ENCODE data around the gene SORT1.
A peak's percentile ranks its signal among the peaks of the same experiment; 100 is the strongest.
"Not testable (repeated sequence)": the region's sequence is repeated elsewhere in the genome, so short reads cannot be mapped to it uniquely, and the experiment has no call there.

The SORT1 gene

GRCh38 chr1:109397581-109398342, at the start of gene SORT1:
SORT1 (minus strand) TSS chr1:109397918; CDS start chr1:109397892, 26 bp downstream.
- DNase-seq: peak; percentile 19 to 24

GRCh38 chr1:109445949-109446695, 48.4 kb upstream of the SORT1 start:
- DNase-seq: not testable (repeated sequence)

DNA sequence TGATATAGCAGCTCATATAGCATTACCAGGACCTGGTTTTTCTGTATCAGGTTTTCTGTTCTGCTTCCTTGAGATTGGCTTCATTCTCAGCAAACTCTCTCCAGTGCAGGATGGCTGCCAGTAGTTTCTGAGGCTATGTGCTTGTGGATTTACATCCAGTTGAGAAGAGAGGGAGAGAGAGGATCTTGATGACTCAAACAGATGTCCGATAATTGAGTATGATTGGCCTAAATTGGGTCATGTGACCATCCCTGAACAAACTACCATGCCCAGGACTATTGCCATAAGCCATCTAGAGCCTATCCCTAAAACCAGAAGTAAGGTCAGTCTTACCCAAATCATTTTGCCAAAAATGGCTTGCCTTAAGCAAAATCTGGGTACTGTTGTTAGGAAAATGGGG, 46.6 kb upstream of the SORT1 start:
- no peak for DNase-seq

GRCh38 chr1:109443476-109443875, 45.8 kb upstream of the SORT1 start:
- no peak for DNase-seq

- no peak for DNase-seq
Observed at GRCh38 chr1:109441069-109441468, 43.4 kb upstream of the SORT1 start.

DNA sequence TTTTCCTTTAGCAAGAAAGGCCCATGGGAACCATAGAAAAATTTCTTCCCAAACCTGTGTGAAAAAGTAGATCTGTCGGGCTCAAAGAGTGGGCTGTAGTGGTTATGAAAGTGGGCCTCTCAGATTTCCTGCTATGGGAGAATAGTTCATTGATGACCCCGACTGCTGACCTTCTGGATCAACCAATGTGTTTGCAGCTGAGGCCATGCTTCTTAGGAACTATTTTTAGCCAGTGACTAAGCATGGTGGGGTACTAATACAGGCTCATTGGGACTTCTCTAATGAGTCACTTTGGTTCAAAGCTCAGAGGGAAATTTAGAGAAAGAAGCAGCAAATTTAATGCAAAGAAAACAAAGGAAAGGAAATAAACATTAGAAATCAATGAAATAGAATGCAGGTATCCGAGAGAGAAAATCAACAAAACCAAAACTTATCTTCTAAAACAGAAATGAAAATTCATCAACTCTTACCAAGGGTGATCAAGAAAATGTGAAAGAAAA, 41.1 kb upstream of the SORT1 start:
- DNase-seq: no peak

DNA sequence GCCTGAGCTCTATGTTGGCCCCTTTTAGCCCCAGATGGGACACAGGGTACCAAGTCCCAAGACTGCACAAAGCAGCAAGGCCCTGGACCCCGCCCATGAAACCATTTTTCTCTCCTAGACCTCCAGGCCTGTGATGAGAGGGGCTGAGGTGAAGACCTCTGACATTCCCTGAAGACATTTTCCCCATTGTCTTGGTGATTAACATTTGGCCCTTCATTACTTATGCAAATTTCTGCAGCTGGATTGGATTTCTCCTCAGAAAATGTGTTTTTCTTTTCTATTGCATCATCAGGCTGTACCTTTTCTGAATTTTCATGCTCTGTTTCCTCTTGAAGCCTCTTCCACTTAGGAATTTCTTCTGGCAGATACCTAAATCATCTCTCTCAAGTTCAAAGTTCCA, 36.8 kb upstream of the SORT1 start:
- no peak for DNase-seq

- no peak for DNase-seq
Observed at GRCh38 chr1:109433322-109433721, 35.6 kb upstream of the SORT1 start.

DNA sequence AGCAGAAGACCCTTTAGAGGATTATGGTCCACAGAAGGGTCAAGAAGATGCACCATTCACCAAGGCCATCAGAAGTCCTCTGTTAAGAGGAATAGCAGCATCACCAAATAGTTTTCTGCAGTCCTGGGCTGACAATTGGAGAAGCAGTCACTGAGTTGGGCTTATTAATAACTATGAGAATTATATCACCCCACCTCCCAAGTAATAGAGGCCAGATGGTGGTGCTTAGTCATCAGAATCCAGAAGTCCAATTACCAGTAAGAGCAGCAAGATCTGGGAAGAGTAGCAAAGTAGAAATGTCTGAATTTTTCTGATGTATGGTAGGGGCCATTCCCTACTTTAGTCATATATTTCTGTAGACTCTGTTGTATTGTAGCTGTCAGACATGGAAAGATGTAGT, 34.6 kb upstream of the SORT1 start:
- DNase-seq: no peak

GRCh38 chr1:109427171-109427467, 29.4 kb upstream of the SORT1 start:
- DNase-seq: no peak

DNA sequence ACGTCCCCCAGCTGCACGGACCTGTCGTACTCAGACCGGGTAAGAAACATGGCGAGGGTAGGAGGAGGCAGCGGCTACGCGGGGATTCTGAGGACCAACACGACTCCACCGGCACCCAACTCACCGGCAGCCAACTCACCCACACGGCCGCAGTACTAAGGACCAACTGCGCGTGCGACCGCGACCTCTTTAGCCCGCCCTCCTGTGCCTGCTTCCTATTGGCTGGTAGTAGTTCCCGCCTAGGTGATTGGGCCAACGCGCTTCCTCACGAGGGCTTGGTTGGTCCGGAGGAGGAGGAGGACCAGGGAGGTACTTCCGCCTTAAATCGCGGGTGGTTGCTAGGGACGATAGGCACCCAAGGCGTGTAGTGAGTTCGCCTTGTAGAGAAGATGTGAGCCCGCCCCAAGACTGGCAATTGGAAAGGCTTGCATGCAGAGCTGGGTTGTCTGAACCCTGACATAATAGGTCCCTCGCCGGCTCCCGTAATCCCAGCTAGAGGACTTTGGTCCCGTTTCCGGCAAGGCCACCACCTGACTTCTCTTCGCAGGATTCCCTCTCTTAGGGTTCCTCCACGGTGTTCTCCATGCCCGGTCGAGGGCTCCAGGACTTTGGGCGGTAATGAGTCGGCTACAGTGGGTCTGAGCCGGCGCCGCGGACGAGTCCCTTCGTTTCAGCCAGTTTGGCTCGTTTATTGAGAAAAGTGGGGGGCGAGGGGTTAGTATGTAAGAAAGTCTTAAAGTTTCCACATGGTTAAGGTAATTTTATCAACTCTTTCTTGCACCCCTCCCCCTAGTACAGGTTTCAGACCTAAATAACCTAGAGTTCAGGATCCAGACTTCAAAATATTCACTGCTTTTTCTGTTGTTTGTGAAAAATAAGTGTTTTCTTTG, 28.8 kb upstream of the SORT1 start, which contains the start of gene PSMA5:
Gene PSMA5 (minus strand): TSS at position 168 of the 890 bp plus-strand sequence. CDS start 118 bp downstream, at position 50.
- DNase-seq: peak; percentile 92 to 94

GRCh38 chr1:109425391-109426280, 27.9 kb upstream of the SORT1 start:
- peak; percentile 54 for DNase-seq

DNA sequence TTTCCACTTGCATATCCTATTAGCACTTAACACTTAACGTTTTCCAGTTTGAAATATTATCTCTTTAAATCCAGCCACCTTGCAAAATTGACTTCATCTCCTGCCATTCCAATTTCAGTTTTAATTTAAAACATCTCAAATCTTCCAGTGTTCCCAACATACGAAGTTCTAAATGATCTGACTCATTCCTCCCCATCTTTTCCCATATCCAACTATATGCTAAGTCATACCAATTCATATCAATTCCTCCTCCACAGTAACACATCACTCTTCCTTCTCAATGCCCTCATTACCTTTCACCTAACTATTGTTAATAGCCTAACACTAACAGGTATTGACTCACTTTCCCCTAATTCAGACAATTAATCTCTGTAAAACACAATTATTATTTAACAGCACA, 25.8 kb upstream of the SORT1 start:
- no peak for DNase-seq

GRCh38 chr1:109412551-109412950, 14.8 kb upstream of the SORT1 start:
- DNase-seq: no peak

DNA sequence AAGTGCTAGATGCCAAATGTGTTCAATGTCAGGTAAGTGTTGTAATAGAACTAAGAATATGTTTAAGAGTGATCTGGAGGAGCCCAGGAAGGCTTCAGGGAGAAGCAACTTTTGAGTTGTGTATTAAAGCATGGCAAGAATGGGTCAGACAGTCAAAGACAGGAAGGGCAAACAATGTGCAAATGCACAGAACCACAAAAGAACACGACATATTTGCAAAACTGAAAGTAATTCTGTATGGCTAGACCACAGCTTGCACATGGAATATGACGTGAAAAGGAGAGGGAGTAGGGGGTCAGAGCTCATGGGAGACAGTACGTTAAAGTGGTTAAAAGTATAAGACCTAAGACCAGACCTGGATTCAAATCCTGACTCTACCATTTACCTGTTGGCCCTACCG, 7.1 kb upstream of the SORT1 start:
- no peak for DNase-seq

GRCh38 chr1:109402025-109402424, 4.3 kb upstream of the SORT1 start:
- DNase-seq: no peak

GRCh38 chr1:109400035-109400655, 2.4 kb upstream of the SORT1 start:
- no peak for DNase-seq

GRCh38 chr1:109399326-109399957, 1.7 kb upstream of the SORT1 start:
- no peak for DNase-seq

DNA sequence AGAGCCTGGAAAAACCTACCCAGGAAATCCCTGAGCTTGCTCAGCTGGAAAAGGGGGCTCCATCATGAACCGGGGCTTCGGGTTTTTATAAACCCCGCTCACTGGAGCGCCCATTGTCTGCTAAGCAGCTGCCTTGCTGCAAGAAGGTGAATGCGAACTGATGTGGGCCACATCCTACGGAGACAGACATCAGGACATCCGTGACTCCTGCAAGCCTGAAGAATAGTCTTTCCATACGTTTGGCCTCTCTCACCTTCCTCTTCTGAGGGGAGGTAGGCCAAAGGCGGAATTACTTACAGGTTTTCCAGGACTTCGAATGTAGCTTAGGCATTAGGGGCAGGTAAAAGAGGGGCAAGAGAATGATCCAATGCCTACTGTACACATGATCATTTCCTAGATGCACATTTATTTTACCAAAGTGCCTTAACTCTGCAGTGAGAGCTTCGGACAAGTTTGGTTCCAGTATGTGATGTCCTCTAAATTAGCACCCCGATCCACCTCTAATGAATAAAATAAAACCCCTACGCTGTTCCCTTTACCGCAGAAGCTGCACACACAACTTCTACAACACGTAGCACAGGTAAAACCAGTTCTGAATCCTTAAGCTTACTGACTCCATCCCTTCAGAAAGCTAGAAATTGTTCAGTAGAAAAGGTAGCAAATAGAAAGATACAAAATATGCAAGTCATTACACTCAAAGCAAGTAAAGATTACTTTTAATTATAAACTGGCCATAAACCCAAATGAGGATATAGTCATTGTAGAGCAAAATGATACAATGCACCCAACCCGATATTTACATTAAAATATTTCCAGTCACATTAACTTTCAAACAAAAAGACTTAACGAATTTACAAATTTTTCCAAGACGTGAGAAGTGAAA, 866 bp upstream of the SORT1 start:
- DNase-seq: no peak
